Kidney (tissue), 14 donors: ENCODE data around the gene LMBR1. TPM values are rescaled to one million over a fixed set of nuclear protein-coding genes. Genes with fewer than 3 reads are reported as not detected.

Source experiments
- DNase-seq, 5 donors: peaks; one replicate each; pipeline ENCODE4 v3.0.0-alpha.2; 2013 to 2020
- FAIRE-seq: peaks from 2 replicates; lab custom pipeline; 2012; peaks lifted over from hg19 to GRCh38; lab: Jason Lieb, UNC
- H3K27ac ChIP-seq, 2 donors: one replicate each; pipeline ENCODE4 v1.7.0; 2013; ENCODE audit warnings: low read depth in 2 of 2, low read length in 2 of 2, inconsistent platforms in 1 of 2
- H3K27me3 ChIP-seq: one replicate; pipeline ENCODE4 v1.7.1; 2013; ENCODE audit warnings: low read length, inconsistent platforms; ENCODE audit not compliant: control insufficient read depth, insufficient read depth
- H3K36me3 ChIP-seq, 3 donors: one replicate each; pipeline versions ENCODE4 v1.7.0 to v1.7.1; 2013; ENCODE audit warnings: low read length in 3 of 3, control low read depth in 1 of 3, inconsistent platforms in 1 of 3; ENCODE audit not compliant: insufficient read depth in 3 of 3, control insufficient read depth in 2 of 3
- H3K4me1 ChIP-seq, 3 donors: one replicate each; pipeline versions ENCODE4 v1.7.0 to v1.7.1; 2013; ENCODE audit warnings: low read length in 3 of 3, inconsistent platforms in 1 of 3, low read depth in 1 of 3; ENCODE audit not compliant: control insufficient read depth in 2 of 3, insufficient read depth in 2 of 3
- H3K4me3 ChIP-seq, 3 donors: one replicate each; pipeline versions ENCODE4 v1.7.0 to v1.8.1; 2013; ENCODE audit warnings: low read length in 3 of 3, control low read depth in 1 of 3, inconsistent platforms in 1 of 3
- H3K9ac ChIP-seq, 3 donors: one replicate each; pipeline versions ENCODE4 v1.7.0 to v1.7.1; 2013; ENCODE audit warnings: low read length in 3 of 3, control low read depth in 1 of 3, inconsistent platforms in 1 of 3
- H3K9me3 ChIP-seq, 3 donors: one replicate each; pipeline versions ENCODE4 v1.7.0 to v1.7.1; 2013; ENCODE audit warnings: low read length in 3 of 3, control low read depth in 1 of 3, inconsistent platforms in 1 of 3; ENCODE audit not compliant: control insufficient read depth in 2 of 3, insufficient read depth in 1 of 3
- intact Hi-C: fragments of 100-400 bp; cut with DNase I; formaldehyde crosslinking; loops from one replicate; pipeline ENCODE4 v1.11.1; 2022
- polyA plus RNA-seq: library from polyadenylated mRNA; stranded (reverse); fragments of 350-450 nt; fragmentation: Illumina TruSeq; extraction: RNeasy Lipid Tissue Mini Kit (QIAGEN cat#74804); gene quantifications from one replicate; pipeline ENCODE4 v1.2.3, GENCODE V29; 2014; ENCODE audit warnings: low read depth, low replicate concordance; ENCODE audit not compliant: insufficient read depth
- total RNA-seq: library from RNA; stranded (reverse); fragmentation: NEBNext Ultra II Directional; extraction: Animal tissue kit (Norgen Biotek cat#: 25700); gene quantifications from one replicate; pipeline ENCODE4 v1.2.1, GENCODE V29; 2021
- TF ChIP-seq, protein P1 (sequence below): IDR thresholded peaks from 3 replicates; pipeline ENCODE4 v1.5.1; 2012; ENCODE audit warnings: mild to moderate bottlenecking, moderate library complexity, borderline replicate concordance; ENCODE audit not compliant: insufficient read depth; ENCODE audit errors: extremely low read depth
- donor health status: control.
- donor health status: control.
- donor health status: control.
- donor health status: control.
- donor health status: control.
- donor health status: DM: yes; HTN: yes; CAD: no.
- donor health status: Normal renal cell carcinoma (clear cell type).

LMBR1 gene
- total and polyA plus RNA-seq, 2 donors from 2014 or later, result 19.6 to 82.6 TPM

DNA sequence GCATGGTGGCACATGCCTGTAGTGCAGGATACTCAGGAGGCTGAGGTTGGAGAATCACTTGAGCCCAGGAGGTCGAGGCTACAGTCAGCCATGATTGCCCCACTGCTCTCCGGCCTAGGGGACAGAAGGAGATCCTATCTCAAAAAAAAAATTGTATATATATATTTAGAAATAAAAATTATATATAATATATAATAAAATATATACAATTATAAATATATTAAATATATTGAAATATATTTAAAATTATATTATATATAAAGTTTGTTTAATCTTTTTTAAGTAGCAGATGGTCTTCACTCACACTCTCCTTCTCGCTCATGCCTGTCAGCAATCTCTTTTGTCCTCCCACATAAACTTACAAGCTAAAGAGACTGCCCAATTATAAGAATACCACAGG, 58.5 kb downstream of the LMBR1 start:
- Histone ChIP-seq H3K36me3 (peaks cover 0 to 8% (median 4%) of the 10 kb centered on the region in 3 donors), H3K4me1 (no peaks in the 10 kb centered on the region), H3K27ac (no peak overlapping the region), H3K4me3 (no peak overlapping the region), H3K27me3 (no peaks in the 10 kb centered on the region), H3K9me3 (no peaks in the 10 kb centered on the region), H3K9ac (no peak overlapping the region)
- TF ChIP-seq, protein P1, sequence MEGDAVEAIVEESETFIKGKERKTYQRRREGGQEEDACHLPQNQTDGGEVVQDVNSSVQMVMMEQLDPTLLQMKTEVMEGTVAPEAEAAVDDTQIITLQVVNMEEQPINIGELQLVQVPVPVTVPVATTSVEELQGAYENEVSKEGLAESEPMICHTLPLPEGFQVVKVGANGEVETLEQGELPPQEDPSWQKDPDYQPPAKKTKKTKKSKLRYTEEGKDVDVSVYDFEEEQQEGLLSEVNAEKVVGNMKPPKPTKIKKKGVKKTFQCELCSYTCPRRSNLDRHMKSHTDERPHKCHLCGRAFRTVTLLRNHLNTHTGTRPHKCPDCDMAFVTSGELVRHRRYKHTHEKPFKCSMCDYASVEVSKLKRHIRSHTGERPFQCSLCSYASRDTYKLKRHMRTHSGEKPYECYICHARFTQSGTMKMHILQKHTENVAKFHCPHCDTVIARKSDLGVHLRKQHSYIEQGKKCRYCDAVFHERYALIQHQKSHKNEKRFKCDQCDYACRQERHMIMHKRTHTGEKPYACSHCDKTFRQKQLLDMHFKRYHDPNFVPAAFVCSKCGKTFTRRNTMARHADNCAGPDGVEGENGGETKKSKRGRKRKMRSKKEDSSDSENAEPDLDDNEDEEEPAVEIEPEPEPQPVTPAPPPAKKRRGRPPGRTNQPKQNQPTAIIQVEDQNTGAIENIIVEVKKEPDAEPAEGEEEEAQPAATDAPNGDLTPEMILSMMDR, result no peak
- FAIRE-seq (no peak), DNase-seq (no peak)
- intact Hi-C loops, result no loop called here

DNA sequence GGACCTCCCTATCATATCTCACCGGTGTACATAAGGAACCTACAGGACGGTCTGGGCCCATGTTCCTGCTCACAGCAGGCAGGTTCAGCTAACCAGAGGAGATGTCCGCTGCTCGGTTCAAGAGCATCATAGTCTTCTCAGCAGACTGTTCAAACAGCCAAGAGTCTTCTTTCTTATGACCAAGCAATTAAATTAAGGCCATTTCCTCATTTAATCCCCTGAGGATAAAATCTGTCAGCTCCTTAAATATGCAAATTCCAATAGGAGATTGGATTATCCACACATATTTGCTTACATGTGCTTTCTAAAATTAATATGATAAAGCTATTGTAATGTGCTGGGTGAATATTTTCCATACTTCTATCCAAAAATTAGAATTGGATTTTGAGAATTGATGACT, 59.7 kb downstream of the LMBR1 start:
- Histone ChIP-seq H3K36me3 (peaks cover 0 to 8% (median 4%) of the 10 kb centered on the region in 3 donors), H3K4me1 (no peaks in the 10 kb centered on the region), H3K9me3 (no peaks in the 10 kb centered on the region), H3K27me3 (no peaks in the 10 kb centered on the region), H3K27ac (no peak overlapping the region), H3K4me3 (no peak overlapping the region), H3K9ac (no peak overlapping the region)
- TF ChIP-seq, protein P1, result no peak
- intact Hi-C loops, result no loop called here
- DNase-seq (no peak), FAIRE-seq (no peak)

DNA sequence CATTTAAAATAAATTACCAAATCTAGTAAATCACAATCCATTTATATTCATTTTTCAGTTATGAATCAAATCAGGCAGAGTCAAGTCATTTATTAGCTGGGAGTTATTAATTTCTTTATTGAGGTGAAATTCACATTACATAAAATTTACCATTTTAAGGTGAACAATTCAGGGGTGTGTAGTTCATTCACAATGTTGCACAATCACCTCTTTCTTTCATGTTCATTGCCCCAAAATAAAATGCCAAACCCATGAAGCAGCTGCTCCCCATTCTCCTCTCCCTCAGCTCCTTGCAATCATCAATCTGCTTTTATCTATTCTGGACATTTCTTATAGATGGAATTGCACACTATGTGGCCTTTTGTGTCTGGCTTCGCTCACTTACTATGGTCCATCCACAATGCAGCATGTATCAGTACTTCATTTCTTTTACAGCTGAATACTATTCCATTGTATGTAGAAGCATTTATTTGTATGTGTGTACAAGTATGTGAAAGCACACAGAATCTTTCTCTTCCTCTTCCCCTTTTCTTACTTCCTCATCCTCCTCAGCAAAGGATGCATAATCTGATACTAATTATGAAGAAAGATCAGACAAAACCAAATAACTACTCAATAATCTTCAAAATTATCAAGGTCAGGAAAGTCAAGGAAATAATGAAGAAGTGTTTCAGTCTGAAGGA, 60.6 kb downstream of the LMBR1 start:
- no peak for FAIRE-seq
- TF ChIP-seq, protein P1, result no peak

More for the DNA sequence above, 60.6 kb downstream of the LMBR1 start:
- Histone ChIP-seq H3K27ac (no peak overlapping the region), H3K9ac (no peak overlapping the region), H3K27me3 (no peaks in the 10 kb centered on the region), H3K9me3 (no peaks in the 10 kb centered on the region), H3K36me3 (peaks cover 0 to 8% (median 4%) of the 10 kb centered on the region in 3 donors), H3K4me1 (no peaks in the 10 kb centered on the region), H3K4me3 (no peak overlapping the region)
- DNase-seq, result no peak
- intact Hi-C loops, result no loop called here
